Measurements from ENCODE around the gene DEPDC5. TPM values are rescaled to one million over a fixed set of nuclear protein-coding genes. Genes with fewer than 3 reads are reported as not detected.
"Not testable (repeated sequence)": the region's sequence is repeated elsewhere in the genome, so short reads cannot be mapped to it uniquely, and the experiment has no call there.

DEPDC5 gene
- total RNA-seq, result 10 to 100 TPM; 27.1 to 36.7 TPM
- polyA plus RNA-seq, result 1 to 10 TPM; 7.5 to 9.5 TPM
- long read RNA-seq, donor 1, partial matches to known transcripts, result 5 of 13 reads
- long read RNA-seq, donor 1, other reads (novel, unspliced or antisense), result 4 of 13 reads
- long read RNA-seq, donor 2, partial matches to known transcripts, result 2 of 3 reads
- long read RNA-seq, donor 2, other reads (novel, unspliced or antisense), result 0 of 3 reads

- Histone ChIP-seq H3K4me1 (ENCODE audit: control insufficient read depth in 1 of 2, insufficient read depth in 2 of 2, low read length in 2 of 2) (no peaks in the 10 kb centered on the region), H3K9me3 (ENCODE audit: control insufficient read depth, low read length) (no peaks in the 10 kb centered on the region), H3K27ac (ENCODE audit: low read depth in 1 of 2, low read length in 2 of 2) (peak within 1 kb of the TSS; percentile 67 to 73), H3K36me3 (ENCODE audit: control insufficient read depth in 1 of 2, insufficient read depth in 2 of 2, low read length in 1 of 2) (peaks cover 0 to 2% of the 10 kb centered on the region in 2 donors), H3K4me3 (ENCODE audit: low read length in 2 of 2) (peak within 1 kb of the TSS; percentile 59 to 94), H3K27me3 (ENCODE audit: control insufficient read depth in 1 of 2, insufficient read depth in 2 of 2, low read length in 1 of 2) (no peaks in the 10 kb centered on the region)
- intact Hi-C loops (cut with DNase I), result loop anchor here (1.0 to 5.0 kb wide), 4 partner anchors 72 to 193 kb away; partner anchors contain the start of gene PISD (in 2 of the 2)
- ATAC-seq (ENCODE audit: low FRiP score) (peak; percentile 94), DNase-seq (peak; percentile 97 to 99)
- WGBS, 2 donors, result 2% methylated on average over 59 to 65 of the region's 65 CpGs
Measured at GRCh38 chr22:31753634-31754501, at the start of gene DEPDC5. Gene DEPDC5, plus strand, starts transcription at chr22:31754019. Its CDS starts 903 bp downstream, at chr22:31754922.

- ATAC-seq (ENCODE audit: low FRiP score) (no peak), DNase-seq (no peak)
- Histone ChIP-seq H3K9me3 (ENCODE audit: control insufficient read depth, low read length) (no peaks in the 10 kb centered on the region), H3K4me1 (ENCODE audit: control insufficient read depth in 1 of 2, insufficient read depth in 2 of 2, low read length in 2 of 2) (no peaks in the 10 kb centered on the region), H3K4me3 (ENCODE audit: low read length in 2 of 2) (no peak overlapping the region), H3K27ac (ENCODE audit: low read depth in 1 of 2, low read length in 2 of 2) (no peak overlapping the region), H3K36me3 (ENCODE audit: control insufficient read depth in 1 of 2, insufficient read depth in 2 of 2, low read length in 1 of 2) (peaks cover 7 to 10% of the 10 kb centered on the region in 2 donors), H3K27me3 (ENCODE audit: control insufficient read depth in 1 of 2, insufficient read depth in 2 of 2, low read length in 1 of 2) (no peaks in the 10 kb centered on the region)
- WGBS, 2 donors, result 89 to 92% methylated on average over 8 of the region's 8 CpGs
- intact Hi-C loops (cut with DNase I), result no loop called here
Measured at GRCh38 chr22:31707519-31707918, 46.3 kb upstream of the DEPDC5 start.

GRCh38 chr22:31711226-31711625 lies 42.6 kb upstream of the DEPDC5 start:
- intact Hi-C loops (cut with DNase I); H3K4me3 ChIP-seq (ENCODE audit: low read length in 2 of 2); DNase-seq; H3K4me1 ChIP-seq (ENCODE audit: control insufficient read depth in 1 of 2, insufficient read depth in 2 of 2, low read length in 2 of 2); H3K9me3 ChIP-seq (ENCODE audit: control insufficient read depth, low read length); H3K27me3 ChIP-seq (ENCODE audit: control insufficient read depth in 1 of 2, insufficient read depth in 2 of 2, low read length in 1 of 2); H3K27ac ChIP-seq (ENCODE audit: low read depth in 1 of 2, low read length in 2 of 2); ATAC-seq (ENCODE audit: low FRiP score): not testable (repeated sequence)
- 95% methylated on average over 12 of the region's 12 CpGs for WGBS, 2 donors
- peaks cover 15% of the 10 kb centered on the region in 2 donors for H3K36me3 ChIP-seq (ENCODE audit: control insufficient read depth in 1 of 2, insufficient read depth in 2 of 2, low read length in 1 of 2)

DNA sequence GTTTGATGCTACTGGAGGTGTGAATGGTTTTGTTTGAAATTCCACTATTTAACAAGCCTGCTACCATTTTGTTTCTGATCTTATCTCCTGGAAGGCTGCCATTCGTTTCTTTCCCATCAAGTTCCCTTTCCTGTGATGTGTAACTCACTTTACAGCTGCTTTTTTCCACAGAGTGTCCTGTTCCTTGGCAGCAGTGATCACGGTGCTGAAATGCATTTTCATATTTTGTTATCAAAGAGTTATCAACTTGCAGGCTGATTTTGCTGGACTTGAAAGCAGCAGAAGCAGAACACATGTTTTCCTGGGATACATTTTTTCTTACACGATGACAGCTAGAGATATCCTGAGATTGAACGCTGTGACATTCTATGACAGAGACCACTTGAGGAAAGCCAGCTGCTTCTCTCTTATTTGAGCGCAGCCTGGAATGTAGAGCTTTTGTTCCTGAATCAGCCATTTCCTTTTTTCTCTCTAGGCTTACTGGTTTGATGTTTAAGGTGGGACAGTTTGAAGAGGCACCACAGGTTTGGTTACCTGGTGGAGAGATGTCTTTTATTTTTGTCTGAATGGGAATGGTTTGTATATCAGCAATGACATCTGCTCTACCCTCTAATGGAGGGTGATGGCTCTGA lies 38.6 kb upstream of the DEPDC5 start:
- intact Hi-C loops (cut with DNase I), result no loop called here
- 81% methylated on average over 5 of the region's 5 CpGs for WGBS, 2 donors
- Histone ChIP-seq H3K36me3 (ENCODE audit: control insufficient read depth in 1 of 2, insufficient read depth in 2 of 2, low read length in 1 of 2) (peaks cover 15 to 18% of the 10 kb centered on the region in 2 donors), H3K4me3 (ENCODE audit: low read length in 2 of 2) (no peak overlapping the region), H3K27me3 (ENCODE audit: control insufficient read depth in 1 of 2, insufficient read depth in 2 of 2, low read length in 1 of 2) (no peaks in the 10 kb centered on the region), H3K9me3 (ENCODE audit: control insufficient read depth, low read length) (no peaks in the 10 kb centered on the region), H3K4me1 (ENCODE audit: control insufficient read depth in 1 of 2, insufficient read depth in 2 of 2, low read length in 2 of 2) (no peaks in the 10 kb centered on the region), H3K27ac (ENCODE audit: low read depth in 1 of 2, low read length in 2 of 2) (no peak overlapping the region)
- DNase-seq (no peak), ATAC-seq (ENCODE audit: low FRiP score) (no peak)

DNA sequence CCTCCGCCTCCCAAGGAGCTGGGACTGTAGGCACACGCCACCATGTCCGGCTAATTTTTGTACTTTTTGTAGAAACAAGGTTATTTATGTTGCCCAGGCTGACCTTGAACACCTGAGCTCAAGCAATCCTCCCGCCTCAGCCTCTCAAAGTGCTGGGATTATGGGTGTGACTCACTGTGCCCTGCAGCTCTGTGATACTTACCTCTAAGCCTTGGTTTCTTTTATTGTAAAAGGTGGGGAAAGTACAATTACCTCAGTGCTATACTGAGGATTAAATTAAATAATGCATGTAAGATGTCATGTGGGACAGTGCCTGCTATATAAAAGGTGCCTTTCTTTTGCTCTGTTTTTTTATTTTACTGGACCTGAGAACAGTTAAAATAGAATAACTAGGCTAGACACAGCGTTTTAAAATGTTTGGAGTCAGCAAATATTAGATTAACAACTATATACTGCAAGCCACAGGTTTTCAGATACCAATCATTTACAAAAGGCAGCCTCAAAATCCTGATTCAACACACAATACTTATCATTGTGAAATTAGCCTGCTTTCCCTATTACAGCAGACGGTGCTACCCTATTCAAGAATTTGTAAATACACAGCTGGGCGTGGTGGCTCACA lies 33.9 kb upstream of the DEPDC5 start:
- ATAC-seq (ENCODE audit: low FRiP score) (no peak), DNase-seq (no peak)
- Histone ChIP-seq H3K36me3 (ENCODE audit: control insufficient read depth in 1 of 2, insufficient read depth in 2 of 2, low read length in 1 of 2) (peaks cover 6 to 8% of the 10 kb centered on the region in 2 donors), H3K4me1 (ENCODE audit: control insufficient read depth in 1 of 2, insufficient read depth in 2 of 2, low read length in 2 of 2) (no peaks in the 10 kb centered on the region), H3K27me3 (ENCODE audit: control insufficient read depth in 1 of 2, insufficient read depth in 2 of 2, low read length in 1 of 2) (no peaks in the 10 kb centered on the region), H3K27ac (ENCODE audit: low read depth in 1 of 2, low read length in 2 of 2) (no peak overlapping the region), H3K9me3 (ENCODE audit: control insufficient read depth, low read length) (no peaks in the 10 kb centered on the region), H3K4me3 (ENCODE audit: low read length in 2 of 2) (no peak overlapping the region)
- 93 to 95% methylated on average over 7 of the region's 7 CpGs for WGBS, 2 donors
- intact Hi-C loops (cut with DNase I), result no loop called here

- no peak for DNase-seq
- Histone ChIP-seq H3K4me3 (ENCODE audit: low read length in 2 of 2) (no peak overlapping the region), H3K36me3 (ENCODE audit: control insufficient read depth in 1 of 2, insufficient read depth in 2 of 2, low read length in 1 of 2) (peaks cover 0 to 5% of the 10 kb centered on the region in 2 donors), H3K27me3 (ENCODE audit: control insufficient read depth in 1 of 2, insufficient read depth in 2 of 2, low read length in 1 of 2) (no peaks in the 10 kb centered on the region), H3K27ac (ENCODE audit: low read depth in 1 of 2, low read length in 2 of 2) (no peak overlapping the region), H3K4me1 (ENCODE audit: control insufficient read depth in 1 of 2, insufficient read depth in 2 of 2, low read length in 2 of 2) (peaks cover 0 to 2% of the 10 kb centered on the region in 2 donors), H3K9me3 (ENCODE audit: control insufficient read depth, low read length) (no peaks in the 10 kb centered on the region)
- WGBS, 2 donors, result 91 to 94% methylated on average over 5 of the region's 5 CpGs
- intact Hi-C loops (cut with DNase I), result no loop called here
- no peak for ATAC-seq (ENCODE audit: low FRiP score)
Measured at GRCh38 chr22:31723723-31724122, 30.1 kb upstream of the DEPDC5 start.

DNA sequence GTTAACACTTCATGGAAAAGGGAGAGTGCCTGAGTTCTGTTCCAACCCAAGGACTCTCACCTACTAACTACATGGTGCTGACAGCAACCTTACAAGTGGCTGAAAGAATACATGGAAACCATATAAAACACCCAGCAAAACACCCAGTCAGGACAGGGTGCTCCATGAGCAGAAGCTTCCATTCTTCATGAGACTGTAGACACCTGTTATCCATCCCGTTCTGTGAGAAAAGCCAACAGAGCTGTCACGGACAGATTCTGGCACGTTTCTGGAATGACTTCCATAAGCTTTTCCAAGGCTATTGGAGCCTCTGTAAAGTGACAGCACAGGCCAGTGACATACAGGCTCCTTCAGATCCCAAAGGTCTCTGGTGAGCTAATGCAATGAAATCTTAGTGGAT lies 27.1 kb upstream of the DEPDC5 start:
- ATAC-seq (ENCODE audit: low FRiP score) (no peak), DNase-seq (no peak)
- 6 to 13% methylated on average over 3 of the region's 3 CpGs for WGBS, 2 donors
- Histone ChIP-seq H3K27me3 (ENCODE audit: control insufficient read depth in 1 of 2, insufficient read depth in 2 of 2, low read length in 1 of 2) (no peaks in the 10 kb centered on the region), H3K4me3 (ENCODE audit: low read length in 2 of 2) (no peak overlapping the region), H3K4me1 (ENCODE audit: control insufficient read depth in 1 of 2, insufficient read depth in 2 of 2, low read length in 2 of 2) (peaks cover 0 to 3% of the 10 kb centered on the region in 2 donors), H3K9me3 (ENCODE audit: control insufficient read depth, low read length) (no peaks in the 10 kb centered on the region), H3K27ac (ENCODE audit: low read depth in 1 of 2, low read length in 2 of 2) (peak overlapping the region in 1 of 2 donors; percentile 43), H3K36me3 (ENCODE audit: control insufficient read depth in 1 of 2, insufficient read depth in 2 of 2, low read length in 1 of 2) (peaks cover 0 to 5% of the 10 kb centered on the region in 2 donors)
- intact Hi-C loops (cut with DNase I), result no loop called here

GRCh38 chr22:31728857-31729256 lies 25.0 kb upstream of the DEPDC5 start:
- WGBS, 2 donors, result 96 to 98% methylated on average over 4 of the region's 4 CpGs
- ATAC-seq (ENCODE audit: low FRiP score), result no peak
- no peaks in the 10 kb centered on the region for H3K27me3 ChIP-seq (ENCODE audit: control insufficient read depth in 1 of 2, insufficient read depth in 2 of 2, low read length in 1 of 2)

More at GRCh38 chr22:31728857-31729256, 25.0 kb upstream of the DEPDC5 start:
- H3K36me3 ChIP-seq (ENCODE audit: control insufficient read depth in 1 of 2, insufficient read depth in 2 of 2, low read length in 1 of 2), result peaks cover 0 to 3% of the 10 kb centered on the region in 2 donors
- no peak overlapping the region for H3K4me3 ChIP-seq (ENCODE audit: low read length in 2 of 2)
- no peak for DNase-seq
- no peak overlapping the region for H3K27ac ChIP-seq (ENCODE audit: low read depth in 1 of 2, low read length in 2 of 2)
- no peaks in the 10 kb centered on the region for H3K9me3 ChIP-seq (ENCODE audit: control insufficient read depth, low read length)
- intact Hi-C loops (cut with DNase I), result no loop called here
- peaks cover 0 to 3% of the 10 kb centered on the region in 2 donors for H3K4me1 ChIP-seq (ENCODE audit: control insufficient read depth in 1 of 2, insufficient read depth in 2 of 2, low read length in 2 of 2)
